D721Med (cell line): ENCODE measurements around the gene EAPP.

Source experiments
- DNase-seq: peaks from one replicate; pipeline ENCODE4 v3.0.0; 2011; ENCODE audit warnings: low spot score; ENCODE audit not compliant: insufficient read length
- FAIRE-seq: peaks from 2 replicates; lab custom pipeline; 2011; peaks lifted over from hg19 to GRCh38; lab: Jason Lieb, UNC
- TF ChIP-seq, protein P1 (sequence below): IDR thresholded peaks from 2 replicates; pipeline ENCODE4 v1.5.1; 2012; ENCODE audit warnings: mild to moderate bottlenecking, control low read depth; ENCODE audit not compliant: insufficient read depth; ENCODE audit errors: missing control alignments

Gene EAPP, protein sequence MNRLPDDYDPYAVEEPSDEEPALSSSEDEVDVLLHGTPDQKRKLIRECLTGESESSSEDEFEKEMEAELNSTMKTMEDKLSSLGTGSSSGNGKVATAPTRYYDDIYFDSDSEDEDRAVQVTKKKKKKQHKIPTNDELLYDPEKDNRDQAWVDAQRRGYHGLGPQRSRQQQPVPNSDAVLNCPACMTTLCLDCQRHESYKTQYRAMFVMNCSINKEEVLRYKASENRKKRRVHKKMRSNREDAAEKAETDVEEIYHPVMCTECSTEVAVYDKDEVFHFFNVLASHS

GRCh38 chr14:34539407-34540180 is at the start of gene EAPP:
TSS of gene EAPP (minus strand) at chr14:34539701. CDS start at chr14:34539628, 73 bp downstream.
- DNase-seq (peak; percentile 91), FAIRE-seq (no peak)
- TF ChIP-seq, protein P1, sequence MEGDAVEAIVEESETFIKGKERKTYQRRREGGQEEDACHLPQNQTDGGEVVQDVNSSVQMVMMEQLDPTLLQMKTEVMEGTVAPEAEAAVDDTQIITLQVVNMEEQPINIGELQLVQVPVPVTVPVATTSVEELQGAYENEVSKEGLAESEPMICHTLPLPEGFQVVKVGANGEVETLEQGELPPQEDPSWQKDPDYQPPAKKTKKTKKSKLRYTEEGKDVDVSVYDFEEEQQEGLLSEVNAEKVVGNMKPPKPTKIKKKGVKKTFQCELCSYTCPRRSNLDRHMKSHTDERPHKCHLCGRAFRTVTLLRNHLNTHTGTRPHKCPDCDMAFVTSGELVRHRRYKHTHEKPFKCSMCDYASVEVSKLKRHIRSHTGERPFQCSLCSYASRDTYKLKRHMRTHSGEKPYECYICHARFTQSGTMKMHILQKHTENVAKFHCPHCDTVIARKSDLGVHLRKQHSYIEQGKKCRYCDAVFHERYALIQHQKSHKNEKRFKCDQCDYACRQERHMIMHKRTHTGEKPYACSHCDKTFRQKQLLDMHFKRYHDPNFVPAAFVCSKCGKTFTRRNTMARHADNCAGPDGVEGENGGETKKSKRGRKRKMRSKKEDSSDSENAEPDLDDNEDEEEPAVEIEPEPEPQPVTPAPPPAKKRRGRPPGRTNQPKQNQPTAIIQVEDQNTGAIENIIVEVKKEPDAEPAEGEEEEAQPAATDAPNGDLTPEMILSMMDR, result no peak

- TF ChIP-seq, protein P1, result no peak
- FAIRE-seq, result no peak
These were observed 44.0 kb upstream of the EAPP start for GRCh38 chr14:34583525-34583924.

GRCh38 chr14:34582117-34582680 is 42.7 kb upstream of the EAPP start:
- FAIRE-seq (no peak), DNase-seq (no peak)
- TF ChIP-seq, protein P1, result no peak

More at GRCh38 chr14:34583525-34583924, 44.0 kb upstream of the EAPP start:
- DNase-seq, result no peak

GRCh38 chr14:34580381-34580780 is 40.9 kb upstream of the EAPP start:
- TF ChIP-seq, protein P1, result no peak
- no peak for FAIRE-seq
- no peak for DNase-seq

DNA sequence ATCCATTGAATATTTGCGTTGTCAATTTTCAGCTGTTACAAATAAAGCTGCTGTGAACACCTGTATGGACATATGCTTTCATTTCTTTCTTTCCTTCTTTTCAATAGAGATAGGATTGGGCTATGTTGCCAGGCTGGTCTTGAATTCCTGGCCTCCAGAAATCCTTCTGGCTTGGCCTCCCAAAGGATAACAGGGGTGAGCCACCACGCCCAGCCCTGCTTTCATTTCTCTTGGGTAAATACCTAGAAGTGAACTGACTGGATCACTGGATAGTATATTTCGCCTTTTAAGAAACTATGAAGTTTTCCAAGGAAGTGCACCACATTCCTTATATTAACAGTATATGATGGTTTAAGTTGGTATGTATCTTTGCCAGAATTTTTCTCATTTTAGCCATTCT is 32.3 kb upstream of the EAPP start:
- TF ChIP-seq, protein P1, result no peak
- FAIRE-seq (no peak), DNase-seq (no peak)

DNA sequence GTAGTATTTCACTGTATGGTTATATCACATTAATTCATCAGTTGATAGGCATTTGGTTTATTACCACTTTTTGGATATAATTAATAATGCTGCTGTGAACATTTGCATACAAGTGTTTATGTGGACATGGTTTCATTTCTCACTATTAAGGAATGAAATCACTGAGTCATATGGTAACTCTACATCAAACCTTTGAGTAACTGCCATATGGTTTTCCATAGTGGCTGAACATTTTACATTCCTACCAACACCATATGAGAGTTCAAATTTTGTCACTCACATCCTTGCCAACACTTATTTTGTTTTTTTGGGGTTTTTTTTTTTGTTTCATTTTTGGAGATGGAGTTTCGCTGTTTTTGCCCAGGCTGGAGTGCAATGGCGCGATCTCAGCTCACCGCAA is 30.2 kb upstream of the EAPP start:
- DNase-seq (no peak), FAIRE-seq (no peak)
- TF ChIP-seq, protein P1, result no peak
